Body of pancreas (tissue), 4 donors: Measurements from ENCODE around the gene PELO. TPM values are rescaled to one million over a fixed set of nuclear protein-coding genes. Genes with fewer than 3 reads are reported as not detected.
"Not testable (repeated sequence)": the region's sequence is repeated elsewhere in the genome, so short reads cannot be mapped to it uniquely, and the experiment has no call there.

ENCODE experiments used
- ATAC-seq: fragments of 150-250 bp; one replicate; pipeline ENCODE4 v1.9.1; 2016
- DNase-seq, 4 donors: peaks; one replicate each; pipeline ENCODE4 v3.0.0-alpha.2; 2019
- H3K27ac ChIP-seq, 4 donors: fragments of 200-600 bp; sonication (generic); 1 replicate in 3 of 4; 2 replicates in 1 of 4; pipeline versions ENCODE4 v1.5.1 to v1.6.1; 2016 to 2019; ENCODE audit warnings: mild to moderate bottlenecking in 1 of 4, mixed read lengths in 1 of 4, moderate library complexity in 1 of 4
- H3K27me3 ChIP-seq, 2 donors: fragments of 200-600 bp; sonication (generic); one replicate each; pipeline ENCODE4 v1.6.0; 2016; ENCODE audit warnings: mild to moderate bottlenecking in 1 of 2
- H3K36me3 ChIP-seq, 2 donors: fragments of 200-600 bp; sonication (generic); replicated peaks in 1 of 2; 2 replicates each; pipeline ENCODE4 v1.5.1; 2016; ENCODE audit warnings: low read depth in 2 of 2; ENCODE audit not compliant: insufficient read depth in 1 of 2
- H3K4me1 ChIP-seq: fragments of 200-600 bp; sonication (generic); one replicate; pipeline ENCODE4 v1.6.0; 2016
- H3K4me3 ChIP-seq, 2 donors: fragments of 200-600 bp; sonication (generic); 1 replicate in 1 of 2; 2 replicates in 1 of 2; pipeline ENCODE4 v1.5.1; 2016 to 2019
- H3K9me3 ChIP-seq, 3 donors: fragments of 200-600 bp; sonication (generic); 1 replicate in 2 of 3; 2 replicates in 1 of 3; pipeline ENCODE4 v1.5.1; 2016
- POLR2A ChIP-seq, 3 donors: fragments of 450-650 bp; IDR thresholded peaks; one replicate each; pipeline ENCODE4 v1.6.1; 2016; ENCODE audit warnings: antibody characterized with exemption in 3 of 3, mild to moderate bottlenecking in 2 of 3
- WGBS, 2 donors: methylation state at CpG; one replicate each; pipeline ENCODE4 v1.1.5; 2017; 5-methylcytosine and 5-hydroxymethylcytosine counted together
- intact Hi-C: fragments of 100-400 bp; cut with DNase I; formaldehyde crosslinking; loops from one replicate; pipeline ENCODE4 v1.15.1; 2023
- total RNA-seq, 2 donors: library from RNA; depleted of rRNA; stranded (reverse); fragments of >200 nt; gene quantifications; one replicate each; pipeline ENCODE4 v1.1.0, GENCODE V29; 2016
- TF ChIP-seq, protein P1 (sequence below), 7 experiments: fragments of 450-650 bp in 4 of 7; fragments of 200-600 bp in 3 of 7; sonication (generic) in 3 of 7; IDR thresholded peaks; one replicate each; pipeline ENCODE4 v1.5.1; 2016 to 2019; ENCODE audit warnings: antibody characterized with exemption in 7 of 7

PELO gene
- total RNA-seq, 2 donors from 2014 or later: 3.6 to 8.3 TPM

DNA sequence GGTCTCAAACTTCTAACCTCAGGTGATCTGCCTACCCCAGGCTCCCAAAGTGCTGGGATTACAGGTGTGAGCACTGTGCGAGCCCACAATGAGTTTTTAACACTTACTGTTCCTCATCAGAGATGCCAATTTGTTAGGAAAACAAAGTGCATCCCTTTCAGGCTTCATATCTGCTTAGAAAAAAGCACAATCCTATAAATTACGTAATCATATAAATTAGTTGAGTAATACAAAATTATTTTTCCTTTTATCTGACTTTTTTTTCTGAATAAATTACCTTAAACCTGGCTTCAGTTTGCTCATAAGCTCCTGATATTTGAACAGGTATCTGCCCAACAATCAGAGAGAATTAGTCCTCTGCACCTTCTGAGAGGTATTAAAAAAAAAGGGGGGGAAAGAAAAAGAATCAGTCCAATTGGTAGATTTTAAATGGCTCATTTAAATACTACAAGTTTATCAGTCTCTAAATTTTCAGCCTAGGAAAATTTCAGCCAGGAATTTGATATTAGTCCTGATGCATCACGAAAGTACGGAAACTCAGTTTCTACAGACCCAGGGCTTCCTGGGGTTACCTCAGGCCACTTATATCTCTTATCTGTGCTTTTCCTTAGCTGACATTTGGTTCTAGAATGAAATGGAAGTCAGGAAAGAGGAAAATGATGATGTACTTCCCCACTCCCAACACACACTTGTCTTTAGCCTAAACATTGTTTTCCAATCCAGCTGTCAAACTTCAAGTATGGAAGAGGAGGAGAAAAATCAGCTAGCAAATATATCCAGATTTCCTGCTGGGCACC, 26.8 kb downstream of the PELO start:
- intact Hi-C loops: no loop called here
- Histone ChIP-seq H3K4me1 (no peaks in the 10 kb centered on the region), H3K9me3 (no peaks in the 10 kb centered on the region), H3K27ac (no peak overlapping the region), H3K4me3 (no peak overlapping the region), H3K27me3 (no peaks in the 10 kb centered on the region), H3K36me3 (no peaks in the 10 kb centered on the region)
- ATAC-seq: no peak
- TF ChIP-seq POLR2A (IDR thresholded peaks at IDR 0.05): no peak
- WGBS, 2 donors: 60 to 78% methylated on average over 4 of the region's 4 CpGs
- no peak for DNase-seq

DNA sequence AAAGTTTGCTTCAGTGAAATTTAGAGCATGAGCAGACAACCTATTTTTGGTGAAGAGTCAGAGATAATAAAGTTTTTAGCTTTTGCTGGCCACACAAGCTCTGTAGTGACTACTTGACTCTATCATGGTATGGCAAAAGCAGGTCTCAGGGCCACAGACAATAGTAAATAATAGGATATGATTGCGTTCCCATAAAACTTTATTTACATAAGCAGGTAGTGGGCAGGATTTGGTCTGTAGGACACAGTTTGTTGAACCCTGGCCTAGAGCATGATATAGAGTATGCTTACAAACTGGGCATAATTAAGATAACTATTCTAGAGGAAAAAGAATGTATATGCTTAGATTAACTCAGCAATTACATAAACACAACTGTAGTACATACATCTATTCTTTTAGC, 30.1 kb downstream of the PELO start:
- TF ChIP-seq POLR2A (IDR thresholded peaks at IDR 0.05): no peak
- TF ChIP-seq, protein P1, sequence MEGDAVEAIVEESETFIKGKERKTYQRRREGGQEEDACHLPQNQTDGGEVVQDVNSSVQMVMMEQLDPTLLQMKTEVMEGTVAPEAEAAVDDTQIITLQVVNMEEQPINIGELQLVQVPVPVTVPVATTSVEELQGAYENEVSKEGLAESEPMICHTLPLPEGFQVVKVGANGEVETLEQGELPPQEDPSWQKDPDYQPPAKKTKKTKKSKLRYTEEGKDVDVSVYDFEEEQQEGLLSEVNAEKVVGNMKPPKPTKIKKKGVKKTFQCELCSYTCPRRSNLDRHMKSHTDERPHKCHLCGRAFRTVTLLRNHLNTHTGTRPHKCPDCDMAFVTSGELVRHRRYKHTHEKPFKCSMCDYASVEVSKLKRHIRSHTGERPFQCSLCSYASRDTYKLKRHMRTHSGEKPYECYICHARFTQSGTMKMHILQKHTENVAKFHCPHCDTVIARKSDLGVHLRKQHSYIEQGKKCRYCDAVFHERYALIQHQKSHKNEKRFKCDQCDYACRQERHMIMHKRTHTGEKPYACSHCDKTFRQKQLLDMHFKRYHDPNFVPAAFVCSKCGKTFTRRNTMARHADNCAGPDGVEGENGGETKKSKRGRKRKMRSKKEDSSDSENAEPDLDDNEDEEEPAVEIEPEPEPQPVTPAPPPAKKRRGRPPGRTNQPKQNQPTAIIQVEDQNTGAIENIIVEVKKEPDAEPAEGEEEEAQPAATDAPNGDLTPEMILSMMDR (IDR thresholded peaks at IDR 0.05): no peak
- intact Hi-C loops: no loop called here
- no peak overlapping the region for H3K4me3 ChIP-seq

GRCh38 chr5:52818360-52818759, 30.6 kb downstream of the PELO start:
- TF ChIP-seq POLR2A (IDR thresholded peaks at IDR 0.05): no peak
- DNase-seq: no peak
- 96 to 97% methylated on average over 1 of the region's 1 CpG for WGBS, 2 donors

More for the DNA sequence above, 30.1 kb downstream of the PELO start:
- no peaks in the 10 kb centered on the region for H3K4me1 ChIP-seq
- no peak for DNase-seq
- no peaks in the 10 kb centered on the region for H3K27me3 ChIP-seq
- no peak for ATAC-seq
- no peaks in the 10 kb centered on the region for H3K36me3 ChIP-seq
- 57 to 66% methylated on average over 1 of the region's 1 CpG for WGBS, 2 donors
- H3K9me3 ChIP-seq: no peaks in the 10 kb centered on the region
- H3K27ac ChIP-seq: no peak overlapping the region

GRCh38 chr5:52818807-52819206, 31.1 kb downstream of the PELO start:
- H3K4me3 ChIP-seq, H3K27ac ChIP-seq, H3K9me3 ChIP-seq, H3K36me3 ChIP-seq, intact Hi-C loops, H3K4me1 ChIP-seq, ATAC-seq, DNase-seq, H3K27me3 ChIP-seq: not testable (repeated sequence)
- 82 to 83% methylated on average over 3 of the region's 3 CpGs for WGBS, 2 donors

More at GRCh38 chr5:52818360-52818759, 30.6 kb downstream of the PELO start:
- ATAC-seq: no peak
- no peaks in the 10 kb centered on the region for H3K27me3 ChIP-seq
- H3K4me3 ChIP-seq: no peak overlapping the region
- intact Hi-C loops: no loop called here
- no peaks in the 10 kb centered on the region for H3K36me3 ChIP-seq
- H3K4me1 ChIP-seq: peaks cover 2% of the 10 kb centered on the region
- H3K27ac ChIP-seq: no peak overlapping the region
- H3K9me3 ChIP-seq: no peaks in the 10 kb centered on the region

GRCh38 chr5:52821901-52822300, 34.2 kb downstream of the PELO start:
- no peak overlapping the region for H3K27ac ChIP-seq
- TF ChIP-seq POLR2A (IDR thresholded peaks at IDR 0.05): no peak
- TF ChIP-seq, protein P1 (IDR thresholded peaks at IDR 0.05): no peak
- H3K27me3 ChIP-seq: no peaks in the 10 kb centered on the region
- DNase-seq: no peak
- intact Hi-C loops: no loop called here
- H3K36me3 ChIP-seq: no peaks in the 10 kb centered on the region
- H3K9me3 ChIP-seq: no peaks in the 10 kb centered on the region
- no peak for ATAC-seq
- H3K4me1 ChIP-seq: peaks cover 5% of the 10 kb centered on the region
- no peak overlapping the region for H3K4me3 ChIP-seq
- 50 to 60% methylated on average over 1 of the region's 1 CpG for WGBS, 2 donors

- Histone ChIP-seq H3K9me3 (no peaks in the 10 kb centered on the region), H3K4me3 (no peak overlapping the region), H3K4me1 (peaks cover 5% of the 10 kb centered on the region), H3K27me3 (no peaks in the 10 kb centered on the region), H3K27ac (no peak overlapping the region), H3K36me3 (no peaks in the 10 kb centered on the region)
- ATAC-seq (peak; percentile 53), DNase-seq (peak; percentile 31 to 56 (median 49))
- 64 to 72% methylated on average over 6 of the region's 6 CpGs for WGBS, 2 donors
- intact Hi-C loops: no loop called here
- TF ChIP-seq POLR2A (IDR thresholded peaks at IDR 0.05): no peak
- TF ChIP-seq, protein P1 (IDR thresholded peaks at IDR 0.05): no peak
Measured at GRCh38 chr5:52822437-52822836, 34.7 kb downstream of the PELO start.
